Measurements from ENCODE around the gene USP6NL. TPM values are rescaled to one million over a fixed set of nuclear protein-coding genes. Genes with fewer than 3 reads are reported as not detected.

The USP6NL gene
- polyA plus RNA-seq, 1 donor (not counting 4 experiments of a cell fraction or from before 2014, with no cell fraction given): 8.7 TPM

GRCh38 chr10:11598712-11599397 lies 12.6 kb downstream of the USP6NL start:
- Histone ChIP-seq H3K4me1 (ENCODE audit: control insufficient read depth, extremely low read depth, insufficient read depth, low read length) (no peaks in the 10 kb centered on the region), H3K27ac (ENCODE audit: control insufficient read depth, insufficient read depth, low read length) (no peak overlapping the region), H3K4me3 (ENCODE audit: control insufficient read depth in 2 of 3, extremely low read depth in 1 of 3, insufficient read depth in 2 of 3, low read depth in 1 of 3, low read length in 3 of 3) (no peak overlapping the region), H4K20me1 (ENCODE audit: control insufficient read depth, extremely low read depth, insufficient read depth, low read length) (peaks cover 2% of the 10 kb centered on the region), H3K9ac (ENCODE audit: control insufficient read depth, extremely low read depth, insufficient read depth, low read length) (no peak overlapping the region), H3K9me3 (ENCODE audit: control insufficient read depth, low read depth, low read length) (no peaks in the 10 kb centered on the region), H2AFZ (ENCODE audit: control insufficient read depth, low read length) (no peak overlapping the region), H3K4me2 (ENCODE audit: control insufficient read depth, extremely low read depth, insufficient read depth, low read depth, low read length) (no peak overlapping the region), H3K79me2 (ENCODE audit: control insufficient read depth, insufficient read depth, low read length) (peaks cover 40% of the 10 kb centered on the region), H3K9me1 (ENCODE audit: control insufficient read depth, extremely low read depth, insufficient read depth, low read length) (no peaks in the 10 kb centered on the region), H3K27me3 (ENCODE audit: control insufficient read depth, extremely low read depth, insufficient read depth, low read length) (no peaks in the 10 kb centered on the region), H3K36me3 (ENCODE audit: control insufficient read depth in 2 of 2, extremely low read depth in 1 of 2, insufficient read depth in 2 of 2, low read length in 2 of 2) (no peaks in the 10 kb centered on the region)
- dilution Hi-C loops (cut with MboI; ENCODE audit: extremely low pct_ligation_motif_present, low sequenced_read_pairs): no loop called here
- FAIRE-seq (no peak), DNase-seq (ENCODE audit: low read depth, low spot score) (no peak)
- TF ChIP-seq CTCF (optimal IDR thresholded peaks at IDR 0.05 in 1 of 3, IDR thresholded peaks at IDR 0.05 in 1 of 3, conservative IDR thresholded peaks at IDR 0.05 in 1 of 3; ENCODE audit: extremely low read depth in 1 of 3, insufficient read depth in 2 of 3, low read length in 3 of 3) (no peak), EZH2 (IDR thresholded peaks at IDR 0.05; ENCODE audit: low read length) (no peak)

- FAIRE-seq: no peak
These were observed 14.0 kb downstream of the USP6NL start for GRCh38 chr10:11597470-11597869.

More at GRCh38 chr10:11597470-11597869, 14.0 kb downstream of the USP6NL start:
- no peak overlapping the region for H3K4me3 ChIP-seq (ENCODE audit: control insufficient read depth in 2 of 3, extremely low read depth in 1 of 3, insufficient read depth in 2 of 3, low read depth in 1 of 3, low read length in 3 of 3)
- H3K79me2 ChIP-seq (ENCODE audit: control insufficient read depth, insufficient read depth, low read length): peaks cover 35% of the 10 kb centered on the region
- dilution Hi-C loops (cut with MboI; ENCODE audit: extremely low pct_ligation_motif_present, low sequenced_read_pairs): no loop called here
- peaks cover 2% of the 10 kb centered on the region for H4K20me1 ChIP-seq (ENCODE audit: control insufficient read depth, extremely low read depth, insufficient read depth, low read length)
- no peak overlapping the region for H3K9ac ChIP-seq (ENCODE audit: control insufficient read depth, extremely low read depth, insufficient read depth, low read length)
- DNase-seq (ENCODE audit: low read depth, low spot score): no peak
- TF ChIP-seq CTCF (optimal IDR thresholded peaks at IDR 0.05 in 1 of 3, IDR thresholded peaks at IDR 0.05 in 1 of 3, conservative IDR thresholded peaks at IDR 0.05 in 1 of 3; ENCODE audit: extremely low read depth in 1 of 3, insufficient read depth in 2 of 3, low read length in 3 of 3) (no peak), EZH2 (IDR thresholded peaks at IDR 0.05; ENCODE audit: low read length) (no peak)
- H3K36me3 ChIP-seq (ENCODE audit: control insufficient read depth in 2 of 2, extremely low read depth in 1 of 2, insufficient read depth in 2 of 2, low read length in 2 of 2): no peaks in the 10 kb centered on the region
- H3K4me1 ChIP-seq (ENCODE audit: control insufficient read depth, extremely low read depth, insufficient read depth, low read length): no peaks in the 10 kb centered on the region
- no peaks in the 10 kb centered on the region for H3K9me3 ChIP-seq (ENCODE audit: control insufficient read depth, low read depth, low read length)
- H3K9me1 ChIP-seq (ENCODE audit: control insufficient read depth, extremely low read depth, insufficient read depth, low read length): peaks cover 3% of the 10 kb centered on the region
- no peak overlapping the region for H3K27ac ChIP-seq (ENCODE audit: control insufficient read depth, insufficient read depth, low read length)
- H2AFZ ChIP-seq (ENCODE audit: control insufficient read depth, low read length): no peak overlapping the region
- no peak overlapping the region for H3K4me2 ChIP-seq (ENCODE audit: control insufficient read depth, extremely low read depth, insufficient read depth, low read depth, low read length)
- no peaks in the 10 kb centered on the region for H3K27me3 ChIP-seq (ENCODE audit: control insufficient read depth, extremely low read depth, insufficient read depth, low read length)
